HUES48 (cell line): ENCODE data around the gene DEGS1.

Experiments
- H3K27ac ChIP-seq: one replicate; pipeline ENCODE4 v1.7.0; 2013; ENCODE audit warnings: low read depth, low read length, inconsistent platforms
- H3K27me3 ChIP-seq: 2 replicates; pipeline ENCODE4 v1.6.1; 2013; ENCODE audit warnings: mild to moderate bottlenecking, low read length; ENCODE audit not compliant: control insufficient read depth, insufficient read depth
- H3K36me3 ChIP-seq: 2 replicates; pipeline ENCODE4 v1.6.1; 2013; ENCODE audit warnings: low read length; ENCODE audit not compliant: control insufficient read depth, insufficient read depth
- H3K4me1 ChIP-seq: 2 replicates; pipeline ENCODE4 v1.6.1; 2013; ENCODE audit warnings: mild to moderate bottlenecking, low read length; ENCODE audit not compliant: control insufficient read depth, insufficient read depth
- H3K4me3 ChIP-seq: 2 replicates; pipeline ENCODE4 v1.5.1; 2013; ENCODE audit warnings: mild to moderate bottlenecking, low read depth, low read length
- H3K9ac ChIP-seq: 2 replicates; pipeline ENCODE4 v1.6.1; 2013; ENCODE audit warnings: mild to moderate bottlenecking, low read depth, low read length, moderate library complexity
- H3K9me3 ChIP-seq: 2 replicates; pipeline ENCODE4 v1.6.1; 2013; ENCODE audit warnings: low read length; ENCODE audit not compliant: control insufficient read depth, insufficient read depth

DEGS1 gene

GRCh38 chr1:224237119-224237881 lies 54.3 kb downstream of the DEGS1 start:
- H3K9ac ChIP-seq: no peak overlapping the region
- no peaks in the 10 kb centered on the region for H3K9me3 ChIP-seq
- H3K27me3 ChIP-seq: no peaks in the 10 kb centered on the region
- H3K4me1 ChIP-seq: peaks cover 48% of the 10 kb centered on the region
- peak overlapping the region; percentile 93 for H3K27ac ChIP-seq
- H3K4me3 ChIP-seq: no peak overlapping the region
- H3K36me3 ChIP-seq: peaks cover 18% of the 10 kb centered on the region

DNA sequence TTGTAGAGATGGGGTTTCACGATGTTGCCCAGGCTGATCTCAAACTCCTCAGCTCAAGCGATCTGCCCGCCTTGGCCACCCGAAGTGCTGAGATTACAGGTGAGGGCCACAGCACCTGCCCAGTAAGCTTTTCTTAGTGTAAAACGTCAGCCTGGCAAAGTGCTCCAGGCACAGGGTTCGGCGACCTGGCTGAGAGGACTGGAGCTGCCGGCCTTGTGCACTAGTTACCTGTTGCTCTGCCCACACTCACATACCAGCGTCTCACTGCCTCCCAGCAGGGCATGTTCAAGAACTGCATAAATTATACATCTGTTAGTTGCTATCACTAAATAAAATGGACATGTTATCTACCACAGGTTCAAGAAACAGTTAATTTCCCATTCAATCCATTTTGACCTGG lies 55.2 kb downstream of the DEGS1 start:
- no peak overlapping the region for H3K9ac ChIP-seq
- peaks cover 10% of the 10 kb centered on the region; the same call in 1 of the 2 replicates for H3K36me3 ChIP-seq

GRCh38 chr1:224238756-224239155 lies 55.7 kb downstream of the DEGS1 start:
- Histone ChIP-seq H3K27ac (peak overlapping the region; percentile 31), H3K36me3 (peaks cover 9% of the 10 kb centered on the region; the same call in 1 of the 2 replicates), H3K9me3 (no peaks in the 10 kb centered on the region), H3K9ac (no peak overlapping the region), H3K27me3 (no peaks in the 10 kb centered on the region), H3K4me1 (peaks cover 48% of the 10 kb centered on the region), H3K4me3 (no peak overlapping the region)

More for the DNA sequence above, 55.2 kb downstream of the DEGS1 start:
- no peaks in the 10 kb centered on the region for H3K9me3 ChIP-seq
- no peaks in the 10 kb centered on the region for H3K27me3 ChIP-seq
- H3K27ac ChIP-seq: no peak overlapping the region
- no peak overlapping the region for H3K4me3 ChIP-seq
- H3K4me1 ChIP-seq: peaks cover 48% of the 10 kb centered on the region
